ENCODE measurements around the gene MAPK8.

- no peak for TF ChIP-seq POLR2A (IDR thresholded peaks at IDR 0.05; ENCODE audit: low read depth, low read length)
- no peak for TF ChIP-seq POLR2AphosphoS5 (IDR thresholded peaks at IDR 0.05; ENCODE audit: low read depth, low read length)
These were observed 85.5 kb downstream of the MAPK8 start for GRCh38 chr10:48391994-48392393.
